Stimulated activated CD4-positive, alpha-beta T cell treated with anti-CD3 and anti-CD28 coated beads, TNF-alpha, amount 100 ng/mL, for 24 hours (primary cell): ENCODE results near the gene GAGE13.
"Not testable (repeated sequence)": the region's sequence is repeated elsewhere in the genome, so short reads cannot be mapped to it uniquely, and the experiment has no call there.

Experiments
- DNase-seq, 3 experiments: peaks; one replicate each; pipeline ENCODE4 v3.0.0-alpha.2; 2020; ENCODE audit warnings: low read depth in 3 of 3

GAGE13 gene, protein sequence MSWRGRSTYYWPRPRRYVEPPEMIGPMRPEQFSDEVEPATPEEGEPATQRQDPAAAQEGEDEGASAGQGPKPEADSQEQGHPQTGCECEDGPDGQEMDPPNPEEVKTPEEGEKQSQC

DNA sequence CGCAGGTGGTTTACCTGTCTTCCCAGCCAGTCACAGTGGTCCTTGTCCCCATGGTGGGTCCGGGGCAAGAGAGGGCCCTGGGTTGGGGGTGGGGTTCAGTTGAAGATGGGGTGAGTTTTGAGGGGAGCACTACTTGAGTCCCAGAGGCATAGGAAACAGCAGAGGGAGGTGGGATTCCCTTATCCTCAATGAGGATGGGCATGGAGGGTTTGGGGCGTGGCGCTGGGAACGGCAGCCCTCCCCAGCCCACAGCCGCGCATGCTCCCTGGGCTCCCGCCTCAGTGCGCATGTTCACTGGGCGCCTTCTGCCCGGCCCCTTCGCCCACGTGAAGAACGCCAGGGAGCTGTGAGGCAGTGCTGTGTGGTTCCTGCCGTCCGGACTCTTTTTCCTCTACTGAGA is at the start of gene GAGE13:
Gene GAGE13, plus strand, starts transcription at position 301 of the 400 bp plus-strand sequence. CDS start 1,156 bp downstream, outside the sequence.
- not testable (repeated sequence) for DNase-seq

DNA sequence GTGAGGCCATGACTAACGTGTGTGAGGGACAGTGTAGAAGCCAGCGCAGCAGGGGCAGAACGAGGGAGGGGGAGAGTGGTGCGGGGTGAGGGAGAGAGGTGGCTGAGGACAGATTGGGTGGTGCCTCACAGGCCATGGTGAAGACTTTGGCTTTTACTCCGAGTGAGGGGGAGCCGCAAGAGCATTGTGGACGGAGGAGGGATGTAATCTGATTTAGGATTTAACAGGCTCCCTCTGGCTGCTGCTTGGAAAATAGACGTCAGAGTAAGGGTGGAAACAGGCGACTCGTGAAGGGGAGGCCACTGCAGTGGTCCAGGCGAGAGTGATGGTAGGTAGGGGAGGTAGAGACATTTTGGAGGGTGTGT is 48.8 kb upstream of the GAGE13 start:
- no peak for DNase-seq

DNA sequence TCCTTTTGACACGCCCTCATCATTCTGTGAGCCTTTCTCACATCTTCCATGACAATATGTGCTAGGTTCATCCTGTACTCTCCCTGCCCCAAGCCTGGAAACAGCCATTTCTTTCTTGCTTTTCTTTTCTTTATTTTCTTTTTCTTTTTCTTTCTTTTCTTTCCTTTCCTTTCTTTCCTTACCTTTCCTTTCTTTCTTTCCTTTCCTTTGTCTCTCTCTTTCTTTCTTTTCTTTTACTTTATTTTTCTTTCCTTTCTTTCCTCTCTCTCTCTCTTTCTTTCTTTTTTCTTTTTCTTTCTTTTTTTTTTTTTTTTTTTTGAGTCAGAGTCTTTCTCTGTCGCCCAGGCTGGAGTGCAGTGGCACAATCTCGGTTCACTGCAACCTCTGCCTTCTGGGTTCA is 47.2 kb upstream of the GAGE13 start:
- DNase-seq, result no peak

DNA sequence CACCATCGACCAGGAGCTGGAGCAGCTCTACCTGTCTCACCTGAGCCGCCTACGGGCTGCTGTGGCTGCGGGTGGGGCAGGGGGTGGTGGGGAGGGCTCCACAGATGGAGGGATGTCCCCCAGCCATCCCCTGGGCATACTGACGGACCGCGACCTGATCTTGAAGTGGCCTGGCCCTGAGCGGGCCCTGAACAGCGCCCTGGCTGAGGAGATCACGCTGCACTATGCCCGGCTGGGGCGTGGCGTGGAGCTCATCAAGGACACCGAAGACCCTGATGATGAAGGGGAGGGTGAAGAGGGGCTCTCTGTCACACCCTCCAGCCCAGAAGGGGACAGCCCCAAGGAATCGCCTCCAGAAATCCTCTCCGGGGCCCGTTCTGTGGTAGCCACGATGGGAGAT is 45.2 kb upstream of the GAGE13 start:
- no peak for DNase-seq

DNA sequence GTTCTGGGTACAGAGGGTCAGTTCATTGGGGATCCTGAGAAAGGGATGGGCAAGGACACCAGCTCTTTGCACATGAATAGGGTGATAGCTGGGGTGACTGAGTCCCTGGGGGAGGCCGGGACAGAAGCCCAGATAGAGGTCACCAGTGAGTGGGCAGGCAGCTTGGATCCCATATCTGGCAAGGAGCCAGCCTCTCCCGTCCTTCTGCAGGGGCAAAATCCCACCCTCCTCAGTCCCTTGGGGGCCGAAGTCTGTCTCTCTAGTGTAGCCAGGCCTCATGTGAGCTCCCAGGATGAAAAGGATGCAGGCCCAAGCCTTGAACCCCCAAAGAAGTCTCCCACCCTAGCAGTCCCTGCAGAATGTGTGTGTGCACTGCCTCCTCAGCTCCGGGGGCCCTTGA is 44.8 kb upstream of the GAGE13 start:
- no peak for DNase-seq

DNA sequence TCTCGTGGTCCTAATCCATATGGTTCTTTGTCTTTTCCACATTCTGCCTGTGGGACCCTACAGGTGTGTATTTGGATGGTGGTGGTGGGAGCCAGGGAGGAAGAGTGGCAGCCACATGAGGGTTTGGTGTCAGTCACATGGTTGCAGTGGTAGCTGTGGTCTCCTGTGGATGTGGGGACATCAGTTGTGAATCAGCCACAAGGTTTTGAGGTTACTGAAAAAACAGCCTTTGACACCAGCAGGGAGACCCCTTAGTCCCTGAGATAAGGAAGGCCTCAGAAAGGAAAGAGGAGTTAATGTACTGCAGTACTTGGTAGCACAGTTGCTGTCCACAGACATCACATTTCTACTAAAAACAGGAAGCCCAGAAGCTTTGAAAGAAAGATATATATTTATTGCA is 43.7 kb upstream of the GAGE13 start:
- no peak for DNase-seq

DNA sequence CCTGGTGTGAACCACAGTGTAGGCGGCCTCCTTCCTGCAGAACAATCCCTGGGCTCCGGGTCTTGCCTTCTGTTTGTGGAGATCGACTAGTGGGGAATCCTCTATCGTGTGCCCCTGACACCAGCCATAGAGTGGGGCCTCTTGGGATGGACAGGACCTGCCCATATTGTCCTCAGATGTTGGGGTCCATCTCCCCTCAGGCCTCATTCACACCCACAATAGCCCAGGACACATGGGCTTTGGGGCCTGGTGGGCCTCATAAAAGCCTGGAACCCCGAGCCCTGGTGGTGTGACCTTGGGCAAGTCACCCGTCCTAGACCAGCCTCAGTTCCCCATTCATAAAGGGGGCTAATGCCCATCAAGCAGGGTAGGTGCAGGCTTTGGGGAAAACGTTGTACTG is 41.2 kb upstream of the GAGE13 start:
- no peak for DNase-seq

DNA sequence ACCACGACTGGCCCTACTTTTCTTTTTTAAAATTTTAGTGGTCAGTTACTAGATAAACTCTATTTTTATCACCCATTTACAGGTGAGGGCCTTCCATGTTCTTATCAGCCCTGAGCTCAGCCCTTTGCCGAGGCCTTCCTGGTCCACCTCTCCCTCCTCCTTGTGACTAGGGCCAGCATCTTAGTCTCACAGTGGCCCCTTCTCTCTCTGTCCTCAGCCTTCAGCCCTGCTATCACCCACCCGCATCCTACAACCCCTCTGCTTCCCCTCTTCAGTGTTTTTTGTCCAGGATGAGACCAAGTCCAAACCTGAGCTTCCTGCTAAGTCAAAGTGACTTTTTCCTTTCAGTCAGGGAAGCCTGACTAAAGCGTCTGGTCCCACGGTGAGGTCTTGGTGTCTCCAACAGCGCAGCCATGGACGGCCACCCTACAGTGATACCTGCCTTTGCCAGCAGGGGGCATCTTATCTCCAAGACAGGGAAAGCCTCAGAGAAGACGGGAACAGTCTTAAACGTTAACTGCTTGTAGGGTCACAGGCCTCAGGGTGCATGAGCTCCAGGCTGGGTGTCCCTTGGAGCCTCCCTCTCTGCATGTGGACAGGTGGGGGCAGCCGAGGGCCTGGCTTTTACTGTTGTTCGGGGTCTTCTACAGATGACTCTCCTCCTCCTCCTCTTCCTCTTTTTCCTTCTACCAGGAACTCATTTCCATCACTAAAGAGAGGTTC is 39.6 kb upstream of the GAGE13 start:
- DNase-seq, result peak; percentile 35 to 68 (median 60)

DNA sequence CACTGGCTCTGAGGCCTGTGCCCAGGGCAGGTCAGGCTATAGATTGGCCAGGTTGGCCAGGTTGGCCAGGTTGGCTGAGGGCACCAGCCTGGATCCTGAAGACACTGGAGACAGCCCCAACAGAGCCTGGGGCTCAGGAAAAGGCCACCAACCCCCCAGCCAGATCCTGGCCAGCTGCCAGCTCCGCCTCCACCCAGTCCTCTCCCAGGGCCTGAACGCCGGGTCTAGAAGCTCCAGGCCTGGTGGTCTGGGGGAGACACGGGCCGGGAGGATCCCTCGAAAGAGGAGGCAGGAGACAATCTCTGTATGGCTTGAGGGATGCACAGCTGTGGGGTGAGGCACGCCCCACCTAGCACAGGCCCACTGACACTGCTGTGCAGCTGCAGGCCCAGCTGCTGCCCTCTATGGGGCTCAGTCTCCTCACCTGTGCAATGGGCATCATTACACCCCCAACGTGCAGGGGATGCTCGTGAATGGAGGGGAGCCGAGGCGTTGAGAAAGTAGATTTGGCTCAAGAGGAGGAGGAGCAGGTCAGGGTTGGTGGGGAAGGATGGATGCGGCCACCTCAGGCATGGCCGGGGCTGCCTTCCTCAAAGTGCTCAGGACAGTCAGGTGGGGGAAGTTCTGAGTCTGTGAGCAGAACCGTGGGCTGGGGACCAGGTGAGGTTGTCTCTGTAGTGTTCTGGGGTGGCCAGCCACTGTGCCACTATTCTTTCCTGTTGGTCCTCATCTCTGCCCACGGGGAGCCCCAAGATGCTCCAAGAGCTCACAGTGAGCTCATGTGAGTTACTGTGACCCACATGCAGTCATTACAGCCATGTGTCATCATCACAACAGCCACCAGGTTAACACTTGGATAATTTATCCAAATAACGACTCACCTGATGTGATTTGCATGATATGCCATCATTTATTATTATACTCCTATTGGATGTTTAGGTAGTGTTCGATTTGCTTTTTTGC is 38.7 kb upstream of the GAGE13 start:
- DNase-seq, result no peak

DNA sequence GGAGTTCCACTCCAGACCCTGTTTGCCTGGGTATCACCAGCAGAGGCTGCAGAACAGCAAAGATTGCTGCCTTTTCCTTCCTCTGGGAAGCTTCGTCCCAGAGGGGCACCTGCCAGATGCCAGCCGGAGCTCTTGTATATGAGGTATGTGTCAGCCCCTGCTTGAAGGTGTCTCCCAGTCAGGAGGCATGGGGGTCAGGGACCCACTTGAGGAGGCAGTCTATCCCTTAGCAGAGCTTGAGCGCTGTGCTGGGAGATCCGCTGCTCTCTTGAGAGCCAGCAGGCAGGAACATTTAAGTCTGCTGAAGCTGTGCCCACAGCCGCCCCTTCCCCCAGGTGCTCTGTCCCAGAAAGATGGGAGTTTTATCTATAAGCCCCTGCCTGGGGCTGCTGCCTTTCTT is 32.1 kb upstream of the GAGE13 start:
- not testable (repeated sequence) for DNase-seq

DNA sequence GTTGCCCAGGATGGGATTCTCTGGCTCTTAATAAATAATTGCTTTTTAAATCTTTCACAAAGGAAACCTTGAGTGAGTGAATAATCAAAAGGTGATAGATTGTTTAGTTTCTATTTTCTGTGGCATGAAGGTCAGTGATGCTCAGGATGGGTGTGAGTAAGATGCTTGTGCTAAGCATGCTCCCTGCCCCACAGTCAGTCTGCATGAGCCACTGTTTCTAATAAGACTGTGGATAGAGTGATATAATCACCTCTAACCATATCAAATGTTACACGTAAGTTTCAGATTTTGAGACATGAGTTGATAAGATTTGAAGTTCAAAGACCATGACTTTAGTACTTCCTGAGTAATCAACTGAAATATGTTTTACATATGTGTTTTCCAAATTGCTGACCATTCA is 30.7 kb upstream of the GAGE13 start:
- DNase-seq, result no peak

DNA sequence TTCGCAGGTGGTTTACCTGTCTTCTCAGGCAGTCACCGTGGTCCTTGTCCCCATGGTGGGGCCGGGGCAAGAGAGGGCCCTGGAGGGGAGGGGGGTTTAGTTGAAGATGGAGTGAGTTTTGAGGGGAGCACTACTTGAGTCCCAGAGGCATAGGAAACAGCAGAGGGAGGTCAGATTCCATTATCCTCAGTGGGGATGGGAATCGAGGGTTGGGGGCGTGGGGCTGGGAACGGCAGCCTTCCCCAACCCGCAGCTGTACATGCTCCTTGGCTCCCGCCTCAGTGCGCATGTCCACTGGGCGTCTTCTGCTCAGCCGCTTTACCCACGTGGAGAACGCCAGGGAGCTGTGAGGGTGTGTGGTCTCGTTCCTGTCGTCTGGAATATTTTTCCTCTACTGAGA is 28.0 kb upstream of the GAGE13 start, which contains the start of gene GAGE10:
Gene GAGE10, plus strand, starts transcription at position 301 of the 400 bp plus-strand sequence. CDS start 1,214 bp downstream, outside the sequence.
- no peak for DNase-seq

DNA sequence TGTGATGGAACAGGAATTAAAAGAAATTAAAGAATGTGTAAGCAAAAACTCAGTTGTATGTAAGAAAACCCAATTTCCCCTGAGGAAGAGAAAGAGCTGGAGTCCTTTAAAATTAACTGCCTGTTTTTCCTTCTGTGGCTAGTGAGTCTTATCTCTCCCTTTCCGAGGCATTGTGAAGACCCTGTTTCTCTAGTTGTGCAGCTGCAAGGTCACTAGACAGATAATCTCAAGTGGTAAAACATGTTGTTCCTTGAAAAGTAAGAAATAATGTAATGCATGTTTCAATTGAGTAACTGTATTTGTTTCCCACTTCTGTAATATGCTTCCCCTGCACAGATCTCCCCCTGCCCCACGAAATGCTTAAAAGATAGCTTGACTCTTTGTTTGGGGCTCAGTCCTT is 23.6 kb upstream of the GAGE13 start:
- not testable (repeated sequence) for DNase-seq

DNA sequence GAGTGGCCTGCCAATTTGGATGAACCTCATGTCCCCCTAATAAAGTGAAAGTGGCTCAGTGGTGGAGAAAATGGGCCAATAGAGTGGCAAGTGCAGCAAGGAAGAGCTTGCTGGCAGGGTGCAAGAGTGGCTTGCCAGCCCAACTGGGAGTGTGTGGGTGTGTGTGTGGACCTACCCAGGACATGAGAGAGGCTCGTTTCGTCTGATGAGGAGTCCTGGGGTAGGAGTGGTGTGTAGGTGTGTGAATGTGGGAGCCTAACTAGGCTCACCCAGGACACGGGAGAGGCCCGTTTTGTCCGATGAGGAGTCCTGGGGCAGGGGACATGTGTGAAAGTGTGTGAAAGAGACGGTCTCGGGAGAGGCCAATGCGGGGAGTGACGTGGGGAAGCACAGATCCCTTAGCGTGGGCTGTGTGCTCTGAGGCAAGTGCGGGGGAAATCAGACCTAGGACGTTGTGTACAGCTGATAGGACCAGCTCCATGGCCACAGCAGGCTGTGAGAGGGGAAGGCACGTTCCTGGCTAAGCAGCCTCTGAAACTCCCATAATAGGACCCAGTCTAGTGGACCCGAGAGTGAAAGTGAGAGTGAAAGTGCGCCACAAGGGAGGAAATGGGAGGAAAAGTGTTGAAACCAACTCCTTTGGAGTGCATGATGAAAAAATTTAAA is 22.6 kb upstream of the GAGE13 start:
- no peak for DNase-seq

DNA sequence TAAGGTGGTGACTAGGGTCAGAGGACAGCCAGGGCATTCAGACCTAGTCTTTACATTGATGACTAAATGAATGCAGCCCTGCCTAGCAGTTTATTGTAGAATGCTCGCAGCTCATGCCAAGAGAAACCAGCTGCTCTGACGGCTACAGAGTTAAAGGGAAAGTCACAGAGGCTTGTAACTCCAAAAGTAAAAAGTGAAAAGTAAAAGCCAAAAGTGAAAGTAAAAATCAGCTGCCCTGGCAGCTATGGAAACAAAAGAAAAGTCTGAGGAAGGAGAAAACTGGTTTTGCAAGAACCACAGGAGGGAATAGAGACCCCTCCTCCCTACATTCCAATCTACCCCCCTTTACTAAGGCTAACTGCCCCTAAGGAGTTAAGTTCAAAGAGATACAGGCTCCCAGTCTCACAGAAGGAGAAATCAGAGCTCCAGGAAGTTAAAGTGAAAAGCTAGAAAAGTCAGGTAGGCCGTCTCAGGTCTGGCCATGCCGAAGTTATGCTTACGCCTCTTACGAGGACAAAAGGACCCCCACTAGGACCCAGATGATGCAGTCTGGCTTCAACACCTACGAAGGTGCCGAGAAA is 21.9 kb upstream of the GAGE13 start:
- no peak for DNase-seq

DNA sequence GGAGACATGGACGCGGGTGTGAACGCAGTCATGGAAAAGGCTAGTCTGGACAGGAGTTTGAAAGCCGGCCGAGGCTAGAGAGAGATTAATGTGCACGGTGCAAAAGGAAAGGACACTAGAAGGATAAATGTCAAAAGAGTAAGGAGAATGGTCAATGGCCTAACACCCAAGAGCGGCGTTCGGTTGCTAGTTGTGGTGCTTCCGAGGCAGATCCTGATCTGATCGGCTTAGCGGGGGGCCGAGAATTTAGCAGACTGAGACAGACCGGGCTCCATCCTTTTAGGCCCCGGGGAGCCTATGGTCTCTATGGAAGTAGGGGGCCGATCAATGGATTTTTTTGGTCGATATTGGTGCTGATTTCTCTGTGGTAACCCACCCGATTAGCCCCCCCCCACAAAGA is 21.0 kb upstream of the GAGE13 start:
- no peak for DNase-seq

DNA sequence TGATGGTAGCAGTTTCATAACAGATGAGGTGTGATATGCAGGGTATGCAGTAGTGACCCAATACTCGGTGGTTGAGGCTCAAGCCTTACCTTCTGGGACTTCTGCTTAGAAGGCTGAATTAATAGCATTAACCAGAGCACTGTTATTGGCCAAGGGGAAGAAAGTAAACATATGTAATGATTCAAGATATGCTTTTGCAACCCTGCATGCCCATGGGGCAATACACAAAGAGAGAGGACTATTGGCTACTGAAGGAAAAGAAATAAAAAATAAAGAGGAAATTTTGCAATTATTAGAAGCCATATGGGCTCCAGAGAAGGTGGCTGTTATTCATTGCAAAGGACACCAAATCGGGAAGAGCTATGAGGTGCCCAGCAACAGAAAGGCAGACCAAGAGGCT is 19.2 kb upstream of the GAGE13 start:
- DNase-seq, result no peak

DNA sequence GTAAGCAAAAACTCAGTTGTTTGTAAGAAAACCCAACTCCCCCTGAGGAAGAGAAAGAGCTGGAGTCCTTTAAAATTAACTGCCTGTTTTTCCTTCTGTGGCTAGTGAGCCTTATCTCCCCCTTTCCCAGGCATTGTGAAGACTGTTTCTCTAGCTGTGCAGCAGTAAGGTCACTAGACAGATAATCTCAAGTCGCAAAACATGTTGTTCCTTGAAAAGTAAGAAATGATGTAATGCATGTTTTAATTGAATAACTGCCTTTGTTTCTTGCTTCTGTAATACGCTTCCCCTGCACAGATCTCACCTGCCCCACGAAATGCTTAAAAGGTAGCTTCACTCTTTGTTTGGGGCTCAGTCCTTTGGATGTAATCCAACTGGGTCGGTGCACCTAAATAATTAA is 15.3 kb upstream of the GAGE13 start:
- DNase-seq, result no peak

DNA sequence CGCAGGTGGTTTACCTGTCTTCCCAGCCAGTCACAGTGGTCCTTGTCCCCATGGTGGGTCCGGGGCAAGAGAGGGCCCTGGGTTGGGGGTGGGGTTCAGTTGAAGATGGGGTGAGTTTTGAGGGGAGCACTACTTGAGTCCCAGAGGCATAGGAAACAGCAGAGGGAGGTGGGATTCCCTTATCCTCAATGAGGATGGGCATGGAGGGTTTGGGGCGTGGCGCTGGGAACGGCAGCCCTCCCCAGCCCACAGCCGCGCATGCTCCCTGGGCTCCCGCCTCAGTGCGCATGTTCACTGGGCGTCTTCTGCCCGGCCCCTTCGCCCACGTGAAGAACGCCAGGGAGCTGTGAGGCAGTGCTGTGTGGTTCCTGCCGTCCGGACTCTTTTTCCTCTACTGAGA is 9.6 kb upstream of the GAGE13 start, which contains the start of gene GAGE12J:
Gene GAGE12J, plus strand, starts transcription at position 301 of the 400 bp plus-strand sequence. CDS start 1,157 bp downstream, outside the sequence.
- not testable (repeated sequence) for DNase-seq

DNA sequence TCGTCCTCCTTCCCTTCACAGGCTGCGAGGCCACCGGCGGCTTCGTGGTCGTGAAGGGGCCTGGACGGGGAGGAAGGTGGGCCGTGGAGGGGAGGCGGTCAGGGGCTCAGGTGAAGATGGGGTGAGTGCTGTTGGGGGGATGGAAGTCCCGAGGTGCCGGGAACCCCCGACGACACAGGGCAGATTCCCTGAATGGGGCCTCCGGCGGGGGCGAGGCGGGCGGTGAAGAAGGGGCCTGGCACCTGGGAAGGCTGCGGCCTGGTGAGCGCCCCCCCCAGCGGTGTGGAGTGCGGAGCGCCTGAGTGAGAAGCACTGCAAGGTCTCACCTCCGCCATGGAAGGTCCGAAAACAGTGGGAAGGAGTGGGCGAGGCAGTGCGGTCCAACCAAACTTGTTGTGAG is 9.1 kb upstream of the GAGE13 start:
- DNase-seq, result not testable (repeated sequence)

DNA sequence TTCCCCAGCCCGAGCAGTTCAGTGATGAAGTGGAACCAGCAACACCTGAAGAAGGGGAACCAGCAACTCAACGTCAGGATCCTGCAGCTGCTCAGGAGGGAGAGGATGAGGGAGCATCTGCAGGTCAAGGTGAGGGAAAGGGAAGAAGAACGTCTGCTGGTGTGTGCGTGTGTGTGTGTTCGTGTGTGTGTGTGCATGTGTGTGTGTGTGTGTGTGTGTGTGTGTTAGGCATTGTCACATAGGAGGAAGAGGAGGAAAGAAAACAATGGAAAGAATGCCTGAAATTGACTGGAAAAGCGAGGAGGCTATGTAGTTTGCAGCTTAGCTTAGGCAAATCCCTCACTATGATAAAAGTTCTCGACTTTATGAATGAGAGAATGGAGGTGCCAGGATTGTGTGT is 7.6 kb upstream of the GAGE13 start:
- DNase-seq, result not testable (repeated sequence)
